IPS-NIHi7 (cell line): ENCODE data around the gene TEX2.

Experiments
- DNase-seq: peaks from one replicate; pipeline ENCODE4 v3.0.0; 2012; ENCODE audit warnings: mixed read lengths; ENCODE audit errors: extremely low spot score

The TEX2 gene

GRCh38 chr17:64269687-64270649 lies 6.9 kb upstream of the TEX2 start:
- DNase-seq: no peak

- DNase-seq: no peak
Observed at GRCh38 chr17:64264891-64265290, 1.8 kb upstream of the TEX2 start.

- DNase-seq: peak; percentile 40
Observed at GRCh38 chr17:64262198-64262999, 661 bp downstream of the TEX2 start.

- DNase-seq: no peak
Observed at GRCh38 chr17:64261417-64262145, 1.5 kb downstream of the TEX2 start.

- no peak for DNase-seq
Observed at GRCh38 chr17:64260886-64261285, 2.2 kb downstream of the TEX2 start.

- DNase-seq: no peak
Observed at GRCh38 chr17:64259922-64260321, 3.1 kb downstream of the TEX2 start.

GRCh38 chr17:64259426-64259825 lies 3.6 kb downstream of the TEX2 start:
- no peak for DNase-seq

- DNase-seq: no peak
Observed at GRCh38 chr17:64256913-64257807, 5.9 kb downstream of the TEX2 start.

- DNase-seq: no peak
Observed at GRCh38 chr17:64255764-64256163, 7.3 kb downstream of the TEX2 start.

GRCh38 chr17:64254755-64255154 lies 8.3 kb downstream of the TEX2 start:
- DNase-seq: no peak

GRCh38 chr17:64253470-64253869 lies 9.6 kb downstream of the TEX2 start:
- no peak for DNase-seq

- no peak for DNase-seq
Observed at GRCh38 chr17:64252831-64253230, 10.2 kb downstream of the TEX2 start.

GRCh38 chr17:64250233-64250835 lies 12.7 kb downstream of the TEX2 start:
- no peak for DNase-seq

- no peak for DNase-seq
Observed at GRCh38 chr17:64247836-64248235, 15.2 kb downstream of the TEX2 start.

- no peak for DNase-seq
Observed at GRCh38 chr17:64245218-64246145, 17.6 kb downstream of the TEX2 start.

GRCh38 chr17:64244165-64244564 lies 18.9 kb downstream of the TEX2 start:
- DNase-seq: no peak

- DNase-seq: no peak
Observed at GRCh38 chr17:64243340-64243739, 19.7 kb downstream of the TEX2 start.

GRCh38 chr17:64242633-64243032 lies 20.4 kb downstream of the TEX2 start:
- no peak for DNase-seq

- no peak for DNase-seq
Observed at GRCh38 chr17:64240741-64241347, 22.2 kb downstream of the TEX2 start.
